KMS-11 (cell line): ENCODE results near the gene CEPT1.

Experiments used
- H2AFZ ChIP-seq: fragments of 200-600 bp; sonication (generic); 2 replicates; pipeline ENCODE4 v1.6.1; 2016; ENCODE audit warnings: antibody characterized with exemption, mixed run types, low read depth
- H3K27ac ChIP-seq: fragments of 200-600 bp; sonication (generic); 2 replicates; pipeline ENCODE4 v1.6.1; 2016; ENCODE audit warnings: mild to moderate bottlenecking, mixed run types
- H3K27me3 ChIP-seq: fragments of 200-600 bp; sonication (generic); 2 replicates; pipeline ENCODE4 v1.6.1; 2017; ENCODE audit warnings: mild to moderate bottlenecking, low read depth, mixed run types, moderate library complexity; ENCODE audit not compliant: insufficient read depth
- H3K36me3 ChIP-seq: fragments of 200-600 bp; sonication (generic); 2 replicates; pipeline ENCODE4 v1.6.1; 2017; ENCODE audit warnings: mild to moderate bottlenecking, mixed run types; ENCODE audit not compliant: insufficient read depth
- H3K4me1 ChIP-seq: fragments of 200-600 bp; sonication (generic); 2 replicates; pipeline ENCODE4 v1.6.1; 2016; ENCODE audit warnings: mild to moderate bottlenecking, low read depth, mixed run types; ENCODE audit not compliant: poor library complexity, severe bottlenecking
- H3K4me2 ChIP-seq: fragments of 200-600 bp; sonication (generic); 2 replicates; pipeline ENCODE4 v1.7.0; 2016; ENCODE audit warnings: mild to moderate bottlenecking, mixed run types
- H3K4me3 ChIP-seq: fragments of 200-600 bp; sonication (generic); IDR thresholded peaks from 2 replicates; pipeline ENCODE4 v1.6.1; 2017; ENCODE audit warnings: low read depth, low read length, mixed read lengths; ENCODE audit not compliant: insufficient read depth
- H3K79me2 ChIP-seq: fragments of 200-600 bp; sonication (generic); 2 replicates; pipeline ENCODE4 v1.6.1; 2016; ENCODE audit warnings: low read depth, mixed run types; ENCODE audit not compliant: insufficient read depth
- H3K9ac ChIP-seq: fragments of 200-600 bp; sonication (generic); 2 replicates; pipeline ENCODE4 v1.6.1; 2016; ENCODE audit warnings: mild to moderate bottlenecking, mixed run types
- H4K20me1 ChIP-seq: fragments of 200-600 bp; sonication (generic); 2 replicates; pipeline ENCODE4 v1.6.1; 2016; ENCODE audit warnings: mild to moderate bottlenecking, mixed run types; ENCODE audit not compliant: insufficient read depth
- TF ChIP-seq, protein P1 (sequence below): fragments of 200-600 bp; sonication (generic); conservative IDR thresholded peaks from 2 replicates; pipeline ENCODE4 v1.6.1; 2017; ENCODE audit warnings: low read depth, mild to moderate bottlenecking, antibody characterized with exemption, low read length, moderate library complexity, mixed read lengths

CEPT1 gene

GRCh38 chr1:111201275-111202090 lies 61.5 kb downstream of the CEPT1 start:
- Histone ChIP-seq H2AFZ (no peak overlapping the region), H3K4me2 (no peak overlapping the region)

DNA sequence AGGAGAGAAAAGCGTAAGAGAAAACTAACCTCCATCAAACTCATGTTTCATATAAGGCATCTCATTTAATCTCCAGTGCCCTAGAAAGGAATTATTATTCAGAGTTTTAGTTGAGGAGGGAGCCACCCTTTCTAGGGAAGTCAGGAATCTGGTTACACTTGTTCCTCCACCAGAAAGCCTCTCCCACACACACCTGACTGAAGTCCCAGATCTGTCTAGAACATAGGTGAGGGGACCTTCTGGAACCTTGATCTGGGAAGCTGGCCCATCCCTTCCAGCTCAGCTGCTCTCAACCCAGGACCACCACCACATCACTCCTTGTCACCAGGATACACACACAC lies 62.3 kb downstream of the CEPT1 start:
- H3K4me1 ChIP-seq = peaks cover 16% of the 10 kb centered on the region
- no peak overlapping the region for H3K27ac ChIP-seq
- no peak overlapping the region for H3K4me3 ChIP-seq
- no peak overlapping the region for H2AFZ ChIP-seq
- TF ChIP-seq, protein P1, sequence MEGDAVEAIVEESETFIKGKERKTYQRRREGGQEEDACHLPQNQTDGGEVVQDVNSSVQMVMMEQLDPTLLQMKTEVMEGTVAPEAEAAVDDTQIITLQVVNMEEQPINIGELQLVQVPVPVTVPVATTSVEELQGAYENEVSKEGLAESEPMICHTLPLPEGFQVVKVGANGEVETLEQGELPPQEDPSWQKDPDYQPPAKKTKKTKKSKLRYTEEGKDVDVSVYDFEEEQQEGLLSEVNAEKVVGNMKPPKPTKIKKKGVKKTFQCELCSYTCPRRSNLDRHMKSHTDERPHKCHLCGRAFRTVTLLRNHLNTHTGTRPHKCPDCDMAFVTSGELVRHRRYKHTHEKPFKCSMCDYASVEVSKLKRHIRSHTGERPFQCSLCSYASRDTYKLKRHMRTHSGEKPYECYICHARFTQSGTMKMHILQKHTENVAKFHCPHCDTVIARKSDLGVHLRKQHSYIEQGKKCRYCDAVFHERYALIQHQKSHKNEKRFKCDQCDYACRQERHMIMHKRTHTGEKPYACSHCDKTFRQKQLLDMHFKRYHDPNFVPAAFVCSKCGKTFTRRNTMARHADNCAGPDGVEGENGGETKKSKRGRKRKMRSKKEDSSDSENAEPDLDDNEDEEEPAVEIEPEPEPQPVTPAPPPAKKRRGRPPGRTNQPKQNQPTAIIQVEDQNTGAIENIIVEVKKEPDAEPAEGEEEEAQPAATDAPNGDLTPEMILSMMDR = no peak
- no peak overlapping the region for H3K4me2 ChIP-seq
- H3K9ac ChIP-seq = no peak overlapping the region
- no peaks in the 10 kb centered on the region for H4K20me1 ChIP-seq
- no peaks in the 10 kb centered on the region for H3K79me2 ChIP-seq
- no peaks in the 10 kb centered on the region for H3K36me3 ChIP-seq
- no peaks in the 10 kb centered on the region for H3K27me3 ChIP-seq

More at GRCh38 chr1:111201275-111202090, 61.5 kb downstream of the CEPT1 start:
- TF ChIP-seq, protein P1 = no peak
- no peak overlapping the region for H3K4me3 ChIP-seq
- no peaks in the 10 kb centered on the region for H4K20me1 ChIP-seq
- no peak overlapping the region for H3K27ac ChIP-seq
- no peak overlapping the region for H3K9ac ChIP-seq
- no peaks in the 10 kb centered on the region for H3K36me3 ChIP-seq
- no peaks in the 10 kb centered on the region for H3K27me3 ChIP-seq
- H3K4me1 ChIP-seq = peaks cover 16% of the 10 kb centered on the region
- H3K79me2 ChIP-seq = no peaks in the 10 kb centered on the region

GRCh38 chr1:111202707-111203623 lies 62.9 kb downstream of the CEPT1 start:
- Histone ChIP-seq H3K27ac (no peak overlapping the region; the same call in 1 of the 2 replicates), H3K9ac (peak overlapping the region; percentile 81; the same call in 1 of the 2 replicates), H3K36me3 (no peaks in the 10 kb centered on the region), H3K4me3 (peak overlapping the region; percentile 32), H4K20me1 (no peaks in the 10 kb centered on the region), H3K79me2 (no peaks in the 10 kb centered on the region), H2AFZ (peak overlapping the region; percentile 52; the same call in 1 of the 2 replicates), H3K4me2 (peak overlapping the region; percentile 68), H3K27me3 (no peaks in the 10 kb centered on the region), H3K4me1 (peaks cover 16% of the 10 kb centered on the region)
- TF ChIP-seq, protein P1 = no peak

DNA sequence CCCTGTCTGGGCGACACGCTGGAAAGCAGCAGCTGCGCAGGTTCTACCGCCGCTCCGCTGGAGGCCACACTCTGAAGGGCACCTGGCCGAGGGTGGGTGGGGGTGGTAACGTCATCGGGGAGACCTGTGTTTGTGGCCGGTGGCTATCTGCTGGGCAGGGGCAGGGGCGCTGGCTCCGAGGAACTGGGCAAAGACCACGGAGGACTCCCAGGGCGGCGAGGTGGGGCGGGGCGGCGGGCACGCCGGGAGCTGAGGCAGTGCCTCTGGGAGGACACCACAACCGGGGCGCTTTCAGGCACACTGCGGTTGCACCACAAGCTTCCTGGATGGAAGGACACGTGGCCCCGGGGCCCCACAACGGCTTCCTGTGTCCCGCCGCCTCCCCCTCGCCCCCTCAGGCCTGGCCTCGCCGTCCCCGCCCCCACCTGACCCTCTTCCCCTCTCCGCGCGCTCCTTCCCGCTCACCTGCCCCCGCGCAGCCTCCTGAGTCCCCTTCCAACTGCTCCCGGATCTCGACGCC lies 63.7 kb downstream of the CEPT1 start:
- peak overlapping the region; percentile 57 for H2AFZ ChIP-seq
- H3K9ac ChIP-seq = peak overlapping the region; percentile 81

More for the DNA sequence above, 63.7 kb downstream of the CEPT1 start:
- TF ChIP-seq, protein P1 = no peak
- no peaks in the 10 kb centered on the region for H3K79me2 ChIP-seq
- H3K4me2 ChIP-seq = peak overlapping the region; percentile 68
- peak overlapping the region; percentile 53 for H3K27ac ChIP-seq
- peak overlapping the region; percentile 32 for H3K4me3 ChIP-seq
- H4K20me1 ChIP-seq = no peaks in the 10 kb centered on the region
- H3K36me3 ChIP-seq = no peaks in the 10 kb centered on the region
- peaks cover 16% of the 10 kb centered on the region for H3K4me1 ChIP-seq
- no peaks in the 10 kb centered on the region for H3K27me3 ChIP-seq
